ENCODE data around the gene DNAJC1.

- TF ChIP-seq, protein P1, sequence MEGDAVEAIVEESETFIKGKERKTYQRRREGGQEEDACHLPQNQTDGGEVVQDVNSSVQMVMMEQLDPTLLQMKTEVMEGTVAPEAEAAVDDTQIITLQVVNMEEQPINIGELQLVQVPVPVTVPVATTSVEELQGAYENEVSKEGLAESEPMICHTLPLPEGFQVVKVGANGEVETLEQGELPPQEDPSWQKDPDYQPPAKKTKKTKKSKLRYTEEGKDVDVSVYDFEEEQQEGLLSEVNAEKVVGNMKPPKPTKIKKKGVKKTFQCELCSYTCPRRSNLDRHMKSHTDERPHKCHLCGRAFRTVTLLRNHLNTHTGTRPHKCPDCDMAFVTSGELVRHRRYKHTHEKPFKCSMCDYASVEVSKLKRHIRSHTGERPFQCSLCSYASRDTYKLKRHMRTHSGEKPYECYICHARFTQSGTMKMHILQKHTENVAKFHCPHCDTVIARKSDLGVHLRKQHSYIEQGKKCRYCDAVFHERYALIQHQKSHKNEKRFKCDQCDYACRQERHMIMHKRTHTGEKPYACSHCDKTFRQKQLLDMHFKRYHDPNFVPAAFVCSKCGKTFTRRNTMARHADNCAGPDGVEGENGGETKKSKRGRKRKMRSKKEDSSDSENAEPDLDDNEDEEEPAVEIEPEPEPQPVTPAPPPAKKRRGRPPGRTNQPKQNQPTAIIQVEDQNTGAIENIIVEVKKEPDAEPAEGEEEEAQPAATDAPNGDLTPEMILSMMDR (IDR thresholded peaks at IDR 0.05; ENCODE audit: low read depth, low read length, missing input control), result no peak
- no peak for TF ChIP-seq FOXA1 (IDR thresholded peaks at IDR 0.05)
- TF ChIP-seq RAD21 (IDR thresholded peaks at IDR 0.05), result no peak
These were observed 56.6 kb downstream of the DNAJC1 start for GRCh38 chr10:21946946-21947345.

All from liver (tissue), 3 donors.